ENCODE data around the gene DCT.

DNA sequence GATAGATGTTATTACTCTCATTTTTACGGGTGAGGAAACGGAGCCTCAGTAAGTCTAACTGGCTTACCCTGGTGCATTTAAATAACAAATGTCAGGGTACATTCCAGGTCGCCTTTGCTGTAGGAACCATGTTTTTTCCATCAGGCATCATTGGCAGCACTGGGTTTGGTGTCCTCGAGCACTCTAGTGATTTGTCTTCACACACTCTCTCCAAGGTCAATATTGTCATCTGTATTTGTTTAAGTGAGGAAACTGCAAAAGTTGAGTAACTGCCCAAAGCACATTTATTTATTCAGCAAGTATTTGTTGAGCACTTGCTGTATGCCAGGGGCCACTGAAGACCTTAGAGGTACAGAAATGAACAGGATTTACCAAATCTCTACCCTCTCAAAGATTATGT lies 78.6 kb downstream of the DCT start:
- TF ChIP-seq, protein P1, sequence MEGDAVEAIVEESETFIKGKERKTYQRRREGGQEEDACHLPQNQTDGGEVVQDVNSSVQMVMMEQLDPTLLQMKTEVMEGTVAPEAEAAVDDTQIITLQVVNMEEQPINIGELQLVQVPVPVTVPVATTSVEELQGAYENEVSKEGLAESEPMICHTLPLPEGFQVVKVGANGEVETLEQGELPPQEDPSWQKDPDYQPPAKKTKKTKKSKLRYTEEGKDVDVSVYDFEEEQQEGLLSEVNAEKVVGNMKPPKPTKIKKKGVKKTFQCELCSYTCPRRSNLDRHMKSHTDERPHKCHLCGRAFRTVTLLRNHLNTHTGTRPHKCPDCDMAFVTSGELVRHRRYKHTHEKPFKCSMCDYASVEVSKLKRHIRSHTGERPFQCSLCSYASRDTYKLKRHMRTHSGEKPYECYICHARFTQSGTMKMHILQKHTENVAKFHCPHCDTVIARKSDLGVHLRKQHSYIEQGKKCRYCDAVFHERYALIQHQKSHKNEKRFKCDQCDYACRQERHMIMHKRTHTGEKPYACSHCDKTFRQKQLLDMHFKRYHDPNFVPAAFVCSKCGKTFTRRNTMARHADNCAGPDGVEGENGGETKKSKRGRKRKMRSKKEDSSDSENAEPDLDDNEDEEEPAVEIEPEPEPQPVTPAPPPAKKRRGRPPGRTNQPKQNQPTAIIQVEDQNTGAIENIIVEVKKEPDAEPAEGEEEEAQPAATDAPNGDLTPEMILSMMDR (conservative IDR thresholded peaks at IDR 0.05 in 1 of 2, IDR thresholded peaks at IDR 0.05 in 1 of 2; ENCODE audit: extremely low read depth in 1 of 2, insufficient read depth in 1 of 2, low read depth in 1 of 2, low read length in 2 of 2): no peak
- TF ChIP-seq EZH2 (IDR thresholded peaks at IDR 0.05; ENCODE audit: borderline replicate concordance, low read length): no peak

Measured in mammary epithelial cell (primary cell).